ENCODE results near the gene CAMKMT.
"Not testable (repeated sequence)": the region's sequence is repeated elsewhere in the genome, so short reads cannot be mapped to it uniquely, and the experiment has no call there.

The CAMKMT gene

DNA sequence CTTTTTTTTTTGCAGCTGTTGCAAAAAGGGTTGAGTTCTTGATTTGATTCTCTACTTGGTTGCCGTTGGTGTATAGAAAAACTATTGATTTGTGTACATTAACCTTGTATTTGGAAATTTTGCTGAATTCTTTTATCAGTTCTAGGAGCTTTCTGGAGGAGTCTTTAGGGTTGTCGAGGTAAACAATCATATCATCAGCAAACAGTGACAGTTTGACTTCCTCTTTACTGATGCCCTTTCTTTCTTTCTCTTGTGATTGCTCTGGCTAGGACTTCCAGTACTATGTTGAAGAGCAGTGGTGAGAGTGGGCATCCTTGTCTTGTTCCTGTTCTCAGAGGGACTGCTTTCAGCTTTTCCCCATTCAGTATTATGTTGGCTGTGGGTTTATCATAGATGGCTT lies 23.5 kb downstream of the CAMKMT start:
- H3K27me3 ChIP-seq (ENCODE audit: control insufficient read depth, insufficient read depth, low read length, poor library complexity, severe bottlenecking); H3K4me3 ChIP-seq (ENCODE audit: insufficient read depth, low read depth, low read length); H3K4me1 ChIP-seq (ENCODE audit: control insufficient read depth, insufficient read depth, low read length); H3K9me3 ChIP-seq (ENCODE audit: control insufficient read depth, low read length); H3K27ac ChIP-seq (ENCODE audit: insufficient read depth, low read depth, low read length, poor library complexity, severe bottlenecking); H3K36me3 ChIP-seq (ENCODE audit: control insufficient read depth, insufficient read depth, low read length): not testable (repeated sequence)
- 98 to 100% methylated on average over 2 of the region's 2 CpGs for WGBS, 2 experiments

GRCh38 chr2:44388877-44389276 lies 27.1 kb downstream of the CAMKMT start:
- Histone ChIP-seq H3K36me3 (ENCODE audit: control insufficient read depth, insufficient read depth, low read length) (no peaks in the 10 kb centered on the region), H3K9me3 (ENCODE audit: control insufficient read depth, low read length) (peaks cover 2% of the 10 kb centered on the region), H3K4me3 (ENCODE audit: insufficient read depth, low read depth, low read length) (no peak overlapping the region), H3K27ac (ENCODE audit: insufficient read depth, low read depth, low read length, poor library complexity, severe bottlenecking) (no peak overlapping the region), H3K4me1 (ENCODE audit: control insufficient read depth, insufficient read depth, low read length) (no peaks in the 10 kb centered on the region), H3K27me3 (ENCODE audit: control insufficient read depth, insufficient read depth, low read length, poor library complexity, severe bottlenecking) (no peaks in the 10 kb centered on the region)
- WGBS, 2 experiments = 65 to 66% methylated on average over 4 of the region's 4 CpGs

DNA sequence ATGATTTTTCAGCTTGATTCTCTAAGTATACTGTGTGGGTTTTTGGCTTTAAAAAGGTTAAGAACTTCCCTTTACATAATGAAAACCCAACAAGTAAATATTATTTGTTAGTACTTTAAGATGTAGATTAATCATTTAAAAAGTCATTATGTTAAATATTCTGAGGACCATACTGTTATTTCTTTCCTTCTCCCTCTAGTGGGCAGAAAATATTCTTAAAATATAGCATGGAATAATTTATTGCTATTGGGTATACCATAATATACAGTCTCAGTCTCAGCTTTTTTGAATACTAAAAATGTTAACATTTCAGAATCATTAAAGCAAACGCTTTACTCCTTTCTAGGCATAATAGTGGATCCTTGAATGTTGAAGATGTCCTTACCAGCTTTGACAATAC lies 28.1 kb downstream of the CAMKMT start:
- 100% methylated on average over 1 of the region's 1 CpG; no CpG with 5 or more reads in 1 of the 2 experiments for WGBS, 2 experiments
- H3K27me3 ChIP-seq (ENCODE audit: control insufficient read depth, insufficient read depth, low read length, poor library complexity, severe bottlenecking) = no peaks in the 10 kb centered on the region
- no peak overlapping the region for H3K4me3 ChIP-seq (ENCODE audit: insufficient read depth, low read depth, low read length)
- H3K4me1 ChIP-seq (ENCODE audit: control insufficient read depth, insufficient read depth, low read length) = no peaks in the 10 kb centered on the region
- H3K27ac ChIP-seq (ENCODE audit: insufficient read depth, low read depth, low read length, poor library complexity, severe bottlenecking) = no peak overlapping the region
- no peaks in the 10 kb centered on the region for H3K36me3 ChIP-seq (ENCODE audit: control insufficient read depth, insufficient read depth, low read length)
- peaks cover 2% of the 10 kb centered on the region for H3K9me3 ChIP-seq (ENCODE audit: control insufficient read depth, low read length)

DNA sequence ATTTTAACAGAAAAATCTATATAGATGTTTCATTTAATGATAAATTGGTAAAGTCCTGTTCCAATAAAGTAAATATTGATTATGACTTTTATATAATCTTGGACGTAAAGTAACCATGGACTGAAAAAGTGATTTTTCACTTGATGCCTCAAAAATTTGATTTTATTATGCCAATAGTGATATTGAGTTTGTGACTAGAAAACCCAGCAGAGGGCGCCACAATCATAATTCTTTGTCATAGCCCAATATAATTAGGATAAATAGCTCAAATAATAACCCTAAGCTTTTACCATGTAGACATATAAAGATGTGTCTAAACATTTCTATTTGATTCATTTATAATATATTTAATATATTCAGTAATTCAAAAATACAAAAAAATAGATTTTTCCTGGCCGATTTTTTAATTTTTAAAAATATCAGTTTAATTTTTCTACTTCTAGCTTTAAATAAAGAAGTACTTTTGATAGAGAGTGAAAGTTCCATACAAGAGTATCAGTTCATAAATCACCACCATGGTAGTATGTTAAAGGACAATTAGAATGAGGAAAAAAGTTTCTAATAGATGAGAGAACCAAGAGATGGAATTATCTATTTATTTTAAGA lies 30.7 kb downstream of the CAMKMT start:
- no peaks in the 10 kb centered on the region for H3K4me1 ChIP-seq (ENCODE audit: control insufficient read depth, insufficient read depth, low read length)
- peaks cover 1% of the 10 kb centered on the region for H3K9me3 ChIP-seq (ENCODE audit: control insufficient read depth, low read length)
- no peaks in the 10 kb centered on the region for H3K27me3 ChIP-seq (ENCODE audit: control insufficient read depth, insufficient read depth, low read length, poor library complexity, severe bottlenecking)
- H3K4me3 ChIP-seq (ENCODE audit: insufficient read depth, low read depth, low read length) = no peak overlapping the region
- H3K36me3 ChIP-seq (ENCODE audit: control insufficient read depth, insufficient read depth, low read length) = no peaks in the 10 kb centered on the region
- 57% methylated on average over 1 of the region's 3 CpGs; no CpG with 5 or more reads in 1 of the 2 experiments for WGBS, 2 experiments
- no peak overlapping the region for H3K27ac ChIP-seq (ENCODE audit: insufficient read depth, low read depth, low read length, poor library complexity, severe bottlenecking)

GRCh38 chr2:44397447-44398175 lies 35.9 kb downstream of the CAMKMT start:
- Histone ChIP-seq H3K4me3 (ENCODE audit: insufficient read depth, low read depth, low read length) (no peak overlapping the region), H3K27ac (ENCODE audit: insufficient read depth, low read depth, low read length, poor library complexity, severe bottlenecking) (no peak overlapping the region), H3K4me1 (ENCODE audit: control insufficient read depth, insufficient read depth, low read length) (no peaks in the 10 kb centered on the region), H3K27me3 (ENCODE audit: control insufficient read depth, insufficient read depth, low read length, poor library complexity, severe bottlenecking) (no peaks in the 10 kb centered on the region), H3K9me3 (ENCODE audit: control insufficient read depth, low read length) (no peaks in the 10 kb centered on the region), H3K36me3 (ENCODE audit: control insufficient read depth, insufficient read depth, low read length) (no peaks in the 10 kb centered on the region)
- WGBS, 2 experiments = 65 to 67% methylated on average over 3 to 5 of the region's 7 CpGs

- Histone ChIP-seq H3K4me1 (ENCODE audit: control insufficient read depth, insufficient read depth, low read length) (no peaks in the 10 kb centered on the region), H3K36me3 (ENCODE audit: control insufficient read depth, insufficient read depth, low read length) (no peaks in the 10 kb centered on the region), H3K4me3 (ENCODE audit: insufficient read depth, low read depth, low read length) (no peak overlapping the region), H3K27ac (ENCODE audit: insufficient read depth, low read depth, low read length, poor library complexity, severe bottlenecking) (no peak overlapping the region), H3K9me3 (ENCODE audit: control insufficient read depth, low read length) (no peaks in the 10 kb centered on the region), H3K27me3 (ENCODE audit: control insufficient read depth, insufficient read depth, low read length, poor library complexity, severe bottlenecking) (no peaks in the 10 kb centered on the region)
- whole genome bisulfite sequencing, 2 experiments = 63 to 73% methylated on average over 4 to 5 of the region's 6 CpGs
Measured at GRCh38 chr2:44398243-44398897, 36.6 kb downstream of the CAMKMT start.

- no peaks in the 10 kb centered on the region for H3K4me1 ChIP-seq (ENCODE audit: control insufficient read depth, insufficient read depth, low read length)
- no peaks in the 10 kb centered on the region for H3K27me3 ChIP-seq (ENCODE audit: control insufficient read depth, insufficient read depth, low read length, poor library complexity, severe bottlenecking)
- 80% methylated on average over 1 of the region's 1 CpG; no CpG with 5 or more reads in 1 of the 2 experiments for WGBS, 2 experiments
- H3K9me3 ChIP-seq (ENCODE audit: control insufficient read depth, low read length) = no peaks in the 10 kb centered on the region
- no peaks in the 10 kb centered on the region for H3K36me3 ChIP-seq (ENCODE audit: control insufficient read depth, insufficient read depth, low read length)
- H3K27ac ChIP-seq (ENCODE audit: insufficient read depth, low read depth, low read length, poor library complexity, severe bottlenecking) = no peak overlapping the region
- H3K4me3 ChIP-seq (ENCODE audit: insufficient read depth, low read depth, low read length) = no peak overlapping the region
Measured at GRCh38 chr2:44420725-44421124, 59.0 kb downstream of the CAMKMT start.

- no peaks in the 10 kb centered on the region for H3K9me3 ChIP-seq (ENCODE audit: control insufficient read depth, low read length)
- H3K27ac ChIP-seq (ENCODE audit: insufficient read depth, low read depth, low read length, poor library complexity, severe bottlenecking) = no peak overlapping the region
- WGBS, 2 experiments = 92 to 98% methylated on average over 9 of the region's 9 CpGs
- H3K4me1 ChIP-seq (ENCODE audit: control insufficient read depth, insufficient read depth, low read length) = no peaks in the 10 kb centered on the region
- H3K27me3 ChIP-seq (ENCODE audit: control insufficient read depth, insufficient read depth, low read length, poor library complexity, severe bottlenecking) = no peaks in the 10 kb centered on the region
- no peak overlapping the region for H3K4me3 ChIP-seq (ENCODE audit: insufficient read depth, low read depth, low read length)
- no peaks in the 10 kb centered on the region for H3K36me3 ChIP-seq (ENCODE audit: control insufficient read depth, insufficient read depth, low read length)
Measured at GRCh38 chr2:44424211-44424610, 62.5 kb downstream of the CAMKMT start.

GRCh38 chr2:44429034-44429433 lies 67.3 kb downstream of the CAMKMT start:
- no peaks in the 10 kb centered on the region for H3K27me3 ChIP-seq (ENCODE audit: control insufficient read depth, insufficient read depth, low read length, poor library complexity, severe bottlenecking)
- 83 to 100% methylated on average over 1 of the region's 1 CpG for WGBS, 2 experiments
- H3K9me3 ChIP-seq (ENCODE audit: control insufficient read depth, low read length) = no peaks in the 10 kb centered on the region
- peaks cover 20% of the 10 kb centered on the region for H3K4me1 ChIP-seq (ENCODE audit: control insufficient read depth, insufficient read depth, low read length)
- no peaks in the 10 kb centered on the region for H3K36me3 ChIP-seq (ENCODE audit: control insufficient read depth, insufficient read depth, low read length)
- no peak overlapping the region for H3K27ac ChIP-seq (ENCODE audit: insufficient read depth, low read depth, low read length, poor library complexity, severe bottlenecking)
- no peak overlapping the region for H3K4me3 ChIP-seq (ENCODE audit: insufficient read depth, low read depth, low read length)

GRCh38 chr2:44430342-44430741 lies 68.6 kb downstream of the CAMKMT start:
- H3K4me3 ChIP-seq (ENCODE audit: insufficient read depth, low read depth, low read length) = no peak overlapping the region
- H3K27me3 ChIP-seq (ENCODE audit: control insufficient read depth, insufficient read depth, low read length, poor library complexity, severe bottlenecking) = no peaks in the 10 kb centered on the region
- WGBS, 2 experiments = 0% methylated on average over 1 of the region's 1 CpG; no CpG with 5 or more reads in 1 of the 2 experiments
- H3K9me3 ChIP-seq (ENCODE audit: control insufficient read depth, low read length) = no peaks in the 10 kb centered on the region
- H3K36me3 ChIP-seq (ENCODE audit: control insufficient read depth, insufficient read depth, low read length) = no peaks in the 10 kb centered on the region
- peak overlapping the region; percentile 29 for H3K27ac ChIP-seq (ENCODE audit: insufficient read depth, low read depth, low read length, poor library complexity, severe bottlenecking)
- peaks cover 20% of the 10 kb centered on the region for H3K4me1 ChIP-seq (ENCODE audit: control insufficient read depth, insufficient read depth, low read length)

Measured in ectodermal cell (in vitro differentiated cells).